GM21381 (cell line): ENCODE results near the gene RNF130.

Source experiments
- ATAC-seq: cut with Tn5 transposase; IDR thresholded peaks from one replicate; pipeline ENCODE4 v1.9.1; 2021; ENCODE audit warnings: mild to moderate bottlenecking, moderate library complexity; ENCODE audit not compliant: unreplicated experiment

The RNF130 gene, protein sequence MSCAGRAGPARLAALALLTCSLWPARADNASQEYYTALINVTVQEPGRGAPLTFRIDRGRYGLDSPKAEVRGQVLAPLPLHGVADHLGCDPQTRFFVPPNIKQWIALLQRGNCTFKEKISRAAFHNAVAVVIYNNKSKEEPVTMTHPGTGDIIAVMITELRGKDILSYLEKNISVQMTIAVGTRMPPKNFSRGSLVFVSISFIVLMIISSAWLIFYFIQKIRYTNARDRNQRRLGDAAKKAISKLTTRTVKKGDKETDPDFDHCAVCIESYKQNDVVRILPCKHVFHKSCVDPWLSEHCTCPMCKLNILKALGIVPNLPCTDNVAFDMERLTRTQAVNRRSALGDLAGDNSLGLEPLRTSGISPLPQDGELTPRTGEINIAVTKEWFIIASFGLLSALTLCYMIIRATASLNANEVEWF

DNA sequence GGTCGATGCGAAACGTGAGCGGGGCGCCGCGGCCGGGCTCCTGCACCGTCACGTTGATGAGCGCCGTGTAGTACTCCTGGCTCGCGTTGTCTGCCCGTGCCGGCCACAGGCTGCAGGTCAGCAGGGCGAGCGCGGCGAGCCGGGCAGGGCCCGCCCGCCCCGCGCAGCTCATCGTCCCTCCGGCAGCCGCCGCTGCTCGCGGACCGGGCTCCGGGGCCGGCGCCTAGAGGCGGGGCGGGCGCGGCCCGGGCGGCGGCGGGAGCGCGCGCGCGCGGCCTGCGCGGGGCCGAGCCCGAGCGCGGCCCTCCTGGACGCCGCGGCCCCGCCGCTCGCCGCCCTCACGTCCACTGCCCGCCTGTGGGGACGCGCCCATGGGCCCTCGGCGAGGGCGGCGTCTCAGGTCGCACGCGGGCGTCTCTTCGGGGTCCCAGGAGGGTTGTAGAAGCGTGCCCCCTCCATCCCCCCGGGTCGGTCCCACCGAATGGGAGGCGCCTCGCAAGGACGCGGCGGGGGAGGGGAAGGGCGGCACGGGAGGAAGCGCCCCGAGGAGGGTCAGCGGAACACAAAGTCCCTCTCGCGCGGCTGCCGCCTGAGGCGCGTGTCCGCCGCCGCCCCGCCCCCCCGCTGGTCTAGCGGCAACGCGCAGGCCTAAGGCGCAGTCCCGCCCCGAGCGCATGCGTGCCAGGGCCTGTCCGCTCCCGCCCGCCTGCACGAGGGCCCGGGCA lies at the start of gene RNF130:
TSS of gene RNF130 (minus strand) at position 229 of the 725 bp plus-strand sequence. CDS start at position 172, 57 bp downstream.
- peak; percentile 65 for ATAC-seq

DNA sequence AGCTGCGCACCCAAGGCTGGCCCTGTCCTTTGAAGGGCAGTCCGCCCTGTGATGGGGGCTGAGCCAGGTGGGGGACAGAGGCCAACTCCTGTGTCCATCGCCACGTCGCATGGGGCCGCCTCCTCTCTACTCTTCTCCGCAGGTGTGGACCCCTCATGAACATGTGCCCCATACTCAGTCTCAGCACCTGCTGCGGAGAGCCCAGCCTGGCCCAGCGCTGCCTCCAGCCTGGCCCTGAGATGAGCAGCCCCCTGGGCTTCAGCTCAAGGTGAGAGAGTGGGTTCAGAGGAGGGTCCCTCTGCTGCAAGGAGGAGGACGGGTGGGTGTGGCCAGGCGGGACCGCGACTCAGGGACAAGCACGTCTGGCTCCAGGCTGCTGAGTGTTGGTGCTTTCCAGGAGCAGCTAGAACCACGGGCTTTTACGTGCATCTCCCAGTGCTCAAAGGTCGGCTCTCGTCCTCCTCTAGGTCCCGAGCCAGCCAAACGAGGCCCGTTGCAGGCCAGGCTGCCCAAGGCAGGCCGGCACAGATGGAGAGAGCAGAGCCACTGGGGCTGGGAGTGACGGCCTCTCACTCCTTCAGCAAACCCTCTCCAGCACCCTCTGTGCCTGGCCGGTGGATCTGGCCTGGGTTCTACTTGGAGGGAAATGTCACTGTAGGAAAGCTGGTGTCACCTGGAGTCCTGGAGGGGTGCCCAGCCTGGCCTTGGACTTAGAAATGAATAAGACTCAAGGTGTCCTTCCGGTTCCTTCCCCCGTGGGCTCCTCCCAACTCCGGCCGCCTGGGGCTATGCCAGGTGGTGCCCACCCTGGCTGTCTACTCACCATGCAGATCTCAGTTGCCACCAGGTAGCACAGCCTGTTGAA lies 48.9 kb upstream of the RNF130 start:
- no peak for ATAC-seq

DNA sequence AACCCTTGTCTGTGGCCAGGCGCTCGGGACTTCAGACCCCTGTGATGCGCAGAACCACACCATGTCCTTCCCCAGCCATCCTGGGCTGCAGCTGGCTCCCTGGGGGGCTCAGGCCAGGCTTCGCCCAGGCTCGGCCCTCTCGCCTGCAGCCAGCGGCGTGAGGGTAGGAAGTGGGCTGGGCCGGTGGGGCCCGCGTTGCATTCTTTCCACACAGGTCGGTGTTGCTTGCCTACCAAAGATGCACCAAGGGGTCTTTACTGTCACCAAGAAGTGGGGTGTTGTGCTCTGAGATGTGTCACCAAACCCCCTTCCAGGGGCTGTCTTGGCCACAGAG lies 48.3 kb upstream of the RNF130 start:
- no peak for ATAC-seq

DNA sequence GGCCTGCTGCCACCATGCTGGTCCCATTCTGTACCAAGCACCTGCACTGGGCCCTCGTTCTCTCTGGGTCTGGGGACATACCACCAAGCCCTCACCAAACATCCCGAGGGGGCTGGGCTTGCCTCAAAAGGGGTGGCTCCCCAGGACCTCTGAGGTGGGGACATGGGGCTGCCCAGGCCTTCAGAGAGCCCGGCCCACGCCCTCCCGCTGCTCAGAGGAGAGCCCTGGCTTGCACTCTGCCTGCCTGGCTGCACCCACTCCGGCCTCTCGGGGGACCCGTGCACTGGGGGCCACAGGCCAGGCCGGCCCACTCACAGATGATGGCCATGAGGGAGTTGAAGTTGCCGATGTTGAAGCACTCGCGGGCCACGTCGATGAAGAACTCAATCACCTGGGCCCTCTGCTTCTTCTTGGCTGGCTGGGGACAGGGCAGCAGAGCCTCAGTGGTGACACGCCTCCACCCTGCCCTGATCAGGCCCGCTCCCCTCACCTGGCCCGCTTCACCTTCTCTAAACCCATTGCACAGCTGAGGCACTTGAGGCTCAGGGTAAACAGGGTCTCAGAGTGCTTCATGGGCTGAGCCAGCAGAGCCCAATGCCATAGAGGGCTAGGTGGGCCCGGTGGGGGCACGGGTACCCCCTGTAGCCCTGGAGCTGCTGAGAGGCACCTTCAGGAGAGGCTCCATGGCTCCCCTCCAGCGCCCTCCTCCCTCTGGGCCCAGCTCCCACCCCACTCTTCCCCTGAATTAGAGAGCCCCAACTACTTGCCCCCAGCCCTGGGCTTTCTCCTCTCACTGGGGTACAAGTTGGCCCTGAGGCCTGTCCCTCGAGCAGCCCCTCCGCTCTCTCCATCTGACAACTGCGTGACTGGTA lies 47.7 kb upstream of the RNF130 start:
- ATAC-seq, result no peak

DNA sequence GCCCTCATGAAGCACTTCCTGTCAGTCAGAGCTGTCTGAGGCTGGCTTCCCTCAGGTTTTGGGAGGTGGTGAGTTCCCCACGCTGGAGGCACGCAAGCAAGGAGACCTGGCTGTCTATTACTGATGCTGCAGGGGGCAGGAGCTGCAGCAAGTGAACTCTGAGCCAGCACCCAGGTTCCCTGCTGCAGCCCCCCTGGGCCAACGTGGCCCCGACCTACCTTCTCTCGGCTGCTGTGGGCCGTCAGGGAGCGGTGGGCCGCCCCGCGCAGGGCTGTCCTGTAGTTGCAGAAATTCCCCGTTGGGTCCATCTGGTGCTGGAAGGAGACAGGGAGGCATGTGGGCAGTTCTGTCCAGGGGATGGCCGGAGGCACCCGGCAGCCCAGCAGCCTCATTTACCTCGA lies 46.8 kb upstream of the RNF130 start:
- no peak for ATAC-seq

DNA sequence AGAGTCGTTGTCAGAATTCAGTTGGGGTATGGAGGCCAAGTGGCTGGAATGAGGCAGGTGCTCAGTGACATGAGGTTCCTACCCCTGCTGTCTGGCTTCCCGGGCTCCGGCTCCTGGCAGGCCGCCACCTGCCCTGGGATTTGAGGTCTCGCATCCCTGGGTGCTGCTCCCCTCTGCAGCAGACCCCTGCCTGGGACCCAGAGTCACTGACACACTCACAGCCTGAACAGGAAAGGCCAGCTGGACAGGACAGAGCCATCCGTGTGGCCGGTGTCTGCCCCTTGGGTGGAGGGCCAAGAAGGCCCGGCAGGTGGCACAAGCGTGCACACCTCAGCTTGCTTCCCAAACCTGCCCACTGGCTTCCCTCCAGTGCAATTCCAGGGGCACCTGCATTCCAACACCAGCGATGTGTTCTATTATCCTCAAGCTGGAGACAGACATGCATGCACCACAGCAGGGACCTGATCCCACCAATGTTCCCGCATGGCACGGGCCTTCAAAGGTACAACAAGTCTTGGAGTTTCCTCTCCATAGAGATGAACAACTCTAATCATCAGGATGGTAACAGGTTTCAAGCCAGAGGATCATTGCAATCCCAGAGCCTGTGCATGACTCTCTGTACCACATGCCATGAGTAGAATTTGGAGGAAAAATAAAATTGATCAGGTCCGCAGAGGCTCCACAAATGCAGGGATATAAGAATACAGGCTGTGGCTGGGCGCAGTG lies 45.6 kb upstream of the RNF130 start:
- no peak for ATAC-seq

DNA sequence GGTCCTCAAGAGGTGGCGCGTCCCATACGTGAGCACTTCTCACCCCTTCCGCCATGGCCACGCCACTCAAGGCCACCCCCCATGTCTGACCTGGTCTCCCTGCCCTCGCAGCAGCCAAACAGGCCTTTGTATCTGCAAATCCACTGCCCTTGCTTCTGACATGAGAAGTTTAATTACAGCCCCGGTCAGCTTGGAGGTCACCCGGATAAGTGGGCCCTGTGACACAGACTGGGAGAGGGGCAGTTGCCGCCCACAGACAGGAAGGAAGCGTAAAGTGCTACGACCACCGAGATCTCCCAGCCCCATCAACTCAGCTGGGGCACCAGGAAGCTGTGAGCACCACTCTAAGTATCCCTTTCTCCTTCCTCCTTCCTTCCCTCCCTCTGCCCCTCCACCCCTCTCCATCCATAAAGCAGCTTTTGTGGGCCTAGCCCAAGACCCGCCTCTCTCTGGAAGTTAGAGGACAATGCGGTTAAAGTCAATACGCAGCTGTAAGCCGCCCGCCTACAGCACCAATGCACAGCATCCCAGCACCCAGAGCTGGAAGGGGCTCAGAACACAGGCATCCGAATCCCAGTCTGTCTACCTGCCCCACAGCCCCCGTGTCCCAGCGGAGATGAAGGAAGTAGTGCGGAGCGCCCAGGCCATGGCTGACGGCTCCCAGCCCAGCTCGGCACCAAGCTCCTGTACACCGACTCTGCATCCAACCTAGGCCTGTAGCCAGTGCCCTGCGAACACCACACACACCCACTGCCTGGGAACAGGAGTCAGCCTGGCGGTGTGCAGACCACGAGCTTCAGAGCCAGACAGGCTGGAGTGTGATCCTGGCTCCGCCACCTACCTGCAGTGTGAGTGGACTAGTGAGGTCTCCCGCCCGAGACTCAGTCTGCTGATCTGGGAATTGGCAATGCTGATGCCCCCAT lies 44.8 kb upstream of the RNF130 start:
- no peak for ATAC-seq

DNA sequence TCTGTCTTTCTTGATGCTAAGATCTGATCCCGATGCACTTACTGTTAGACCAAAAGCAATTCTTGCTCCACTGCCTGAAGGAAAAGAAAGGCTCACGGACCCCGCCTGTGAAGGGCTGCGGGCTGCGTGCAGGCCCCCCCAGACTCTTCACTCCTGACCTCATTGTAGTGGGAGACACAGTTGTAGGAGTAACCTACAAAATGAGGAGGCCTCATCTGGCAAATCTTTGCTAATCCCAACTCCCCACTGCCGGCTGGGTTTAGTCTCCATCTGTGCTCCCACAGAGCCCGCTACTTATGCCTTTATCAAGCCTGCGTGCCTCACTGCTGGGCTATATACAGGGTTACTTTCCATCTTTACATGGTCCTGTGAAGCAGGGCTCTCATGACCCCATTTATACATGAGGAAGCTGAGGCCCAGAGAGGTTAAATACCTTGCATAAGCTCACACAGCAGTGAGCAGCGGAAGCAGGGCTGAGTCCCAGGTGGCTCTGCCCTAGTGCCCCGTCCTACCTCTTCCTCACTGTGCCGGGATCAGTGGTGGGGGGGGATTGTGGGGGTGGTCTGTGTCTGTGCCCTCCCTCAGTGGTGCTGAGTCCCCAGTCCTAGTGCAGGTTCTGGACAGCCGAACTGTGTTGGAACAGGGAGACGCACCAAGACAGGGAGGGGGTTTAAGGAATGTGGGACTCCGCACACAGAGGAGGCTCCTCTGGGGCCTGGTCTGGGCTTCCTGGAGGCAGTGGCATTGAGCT lies 43.9 kb upstream of the RNF130 start:
- ATAC-seq, result no peak

DNA sequence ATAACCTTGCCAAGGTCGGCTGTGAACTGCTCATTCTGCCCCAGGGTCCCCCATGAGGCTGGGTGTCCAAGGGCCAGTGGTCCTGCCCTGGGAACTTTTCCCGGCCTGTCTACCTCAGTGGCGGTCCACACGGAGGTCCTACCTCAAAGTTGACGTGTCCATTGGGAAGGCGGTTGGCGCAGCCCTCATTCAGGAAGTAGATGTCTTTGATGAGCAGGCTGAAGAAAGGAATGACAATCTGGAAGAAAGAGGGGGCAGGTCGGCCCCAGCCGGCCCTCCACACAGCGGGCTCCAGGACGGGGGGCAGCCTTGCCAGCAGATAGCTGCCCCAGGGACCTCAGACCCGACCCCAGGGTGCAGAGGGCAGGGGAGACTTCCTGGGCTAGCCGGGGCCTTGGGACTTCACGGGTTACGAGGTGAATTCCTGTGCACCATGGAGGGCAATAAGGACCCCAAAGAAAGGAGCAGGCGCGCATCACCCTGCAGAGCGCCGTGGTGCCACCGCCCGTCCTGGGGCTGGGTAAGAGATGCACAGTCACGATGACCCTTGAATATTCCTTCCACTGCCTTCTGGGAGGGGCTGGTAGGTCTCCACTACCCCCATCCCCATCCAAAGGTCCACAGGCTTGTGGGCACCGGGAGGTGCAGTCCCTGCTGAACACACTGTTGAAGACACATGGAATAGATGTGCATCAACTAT lies 42.9 kb upstream of the RNF130 start:
- no peak for ATAC-seq

DNA sequence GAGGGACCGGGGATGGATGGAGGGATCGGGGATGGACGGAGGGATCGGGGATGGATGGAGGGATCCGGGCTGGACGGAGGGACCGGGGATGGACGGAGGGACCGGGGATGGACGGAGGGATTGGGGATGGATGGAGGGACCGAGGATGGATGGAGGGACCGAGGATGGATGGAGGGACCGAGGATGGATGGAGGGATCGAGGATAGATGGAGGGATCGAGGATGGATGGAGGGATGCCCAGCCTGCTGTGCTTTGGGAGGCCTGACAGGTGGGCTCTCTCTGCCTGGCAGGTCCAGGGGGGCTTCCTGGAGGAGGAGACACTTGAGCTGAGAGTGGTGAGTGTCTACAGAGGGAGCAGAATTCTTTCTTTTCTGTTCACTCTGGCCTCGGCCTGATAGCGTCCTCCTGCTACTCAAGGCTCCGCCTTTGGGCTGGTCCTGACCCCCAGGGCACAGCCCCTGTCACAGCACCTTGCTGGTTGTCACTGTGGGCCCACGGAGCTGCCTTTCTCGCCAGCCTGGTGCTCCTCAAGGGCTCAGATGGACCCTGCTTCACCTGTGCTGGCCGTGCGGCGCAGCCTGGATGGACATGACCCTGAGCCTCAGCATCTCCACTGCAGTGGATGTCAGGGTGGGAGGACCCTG lies 42.2 kb upstream of the RNF130 start:
- no peak for ATAC-seq

DNA sequence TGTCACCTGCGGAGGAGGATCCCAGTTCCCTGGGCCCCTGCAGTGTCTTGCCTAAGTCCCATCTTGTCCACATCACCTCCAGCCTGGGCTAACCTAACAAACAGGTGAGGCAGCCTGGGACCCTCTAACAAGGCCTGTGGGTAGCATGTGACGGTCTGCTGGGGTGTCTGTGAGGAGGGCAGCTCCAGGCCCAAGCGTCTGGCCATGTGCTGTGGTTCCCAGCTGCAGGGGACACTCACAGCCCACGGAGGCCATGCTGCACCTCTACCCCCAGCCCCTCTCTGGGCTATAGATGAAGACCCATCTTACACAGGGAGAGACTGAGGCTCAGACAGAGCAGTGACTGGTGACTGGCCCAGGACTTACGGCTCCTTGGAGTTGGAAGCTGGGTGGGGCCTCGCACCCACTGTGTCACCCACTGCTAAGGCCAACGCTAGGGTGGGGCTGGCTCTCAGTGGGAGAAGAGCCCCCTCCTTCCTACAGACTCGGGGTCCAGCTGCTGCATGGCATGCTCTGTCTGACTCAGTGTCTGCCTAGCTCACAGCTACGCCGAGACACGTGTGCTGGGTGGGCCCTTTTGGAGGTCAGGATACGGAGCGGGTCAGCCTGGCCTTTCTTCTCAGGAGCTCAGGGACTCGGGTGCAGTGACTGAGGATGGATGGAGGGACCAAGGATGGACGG lies 40.8 kb upstream of the RNF130 start:
- ATAC-seq, result no peak

DNA sequence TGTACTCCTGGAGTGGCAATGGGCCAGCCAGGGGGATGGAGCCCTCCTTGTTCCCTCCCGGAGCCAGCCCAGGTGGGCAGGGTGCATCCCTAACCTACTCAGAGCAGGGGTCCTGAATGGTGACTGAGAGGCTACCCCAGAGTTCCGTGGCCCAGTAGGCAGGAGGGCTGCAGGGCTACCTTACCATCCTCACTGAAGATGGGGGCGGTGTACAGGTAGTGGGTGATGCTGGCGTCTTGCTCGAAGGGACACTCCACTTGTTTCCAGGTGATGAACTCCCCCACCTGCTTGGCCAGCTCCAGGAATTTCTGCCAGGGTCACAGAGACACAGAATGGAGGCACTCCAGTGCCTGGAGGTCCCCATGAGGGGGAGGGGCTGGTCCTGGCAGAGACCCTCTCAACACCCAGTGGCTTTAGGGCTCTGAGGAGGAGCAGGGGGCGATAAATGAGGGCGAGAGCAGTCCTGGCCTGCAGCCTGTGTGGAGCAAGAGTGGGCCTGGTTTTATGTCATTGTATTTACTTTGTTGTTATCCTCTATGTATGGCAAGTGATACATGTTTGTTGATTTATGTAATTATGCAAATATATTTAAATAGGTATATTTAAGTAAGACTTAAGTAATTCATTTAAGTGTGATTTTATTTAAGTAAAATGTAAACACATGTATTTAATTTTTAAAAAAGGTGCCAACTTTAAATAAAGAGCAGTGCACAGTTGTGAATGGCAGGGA lies 39.9 kb upstream of the RNF130 start:
- no peak for ATAC-seq

DNA sequence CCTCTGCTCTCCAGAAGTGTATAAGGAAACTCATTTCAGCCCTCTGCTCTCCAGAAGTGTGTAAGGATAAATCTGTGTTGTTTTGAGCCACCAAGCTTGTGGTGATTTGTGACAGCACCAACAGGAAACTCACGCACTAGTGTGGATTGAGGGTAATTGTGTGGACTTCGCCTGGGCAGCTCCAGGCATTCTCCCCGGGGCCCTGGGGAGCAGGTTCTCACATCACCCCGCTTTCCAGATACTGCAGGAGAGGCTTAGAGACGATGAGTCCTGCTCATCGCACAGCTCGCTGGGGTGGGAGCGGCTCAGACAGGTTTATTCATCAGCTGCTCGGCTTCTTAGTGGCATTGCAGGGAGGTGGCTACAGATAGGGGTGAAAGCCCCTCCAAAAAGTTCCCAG lies 38.4 kb upstream of the RNF130 start:
- no peak for ATAC-seq

DNA sequence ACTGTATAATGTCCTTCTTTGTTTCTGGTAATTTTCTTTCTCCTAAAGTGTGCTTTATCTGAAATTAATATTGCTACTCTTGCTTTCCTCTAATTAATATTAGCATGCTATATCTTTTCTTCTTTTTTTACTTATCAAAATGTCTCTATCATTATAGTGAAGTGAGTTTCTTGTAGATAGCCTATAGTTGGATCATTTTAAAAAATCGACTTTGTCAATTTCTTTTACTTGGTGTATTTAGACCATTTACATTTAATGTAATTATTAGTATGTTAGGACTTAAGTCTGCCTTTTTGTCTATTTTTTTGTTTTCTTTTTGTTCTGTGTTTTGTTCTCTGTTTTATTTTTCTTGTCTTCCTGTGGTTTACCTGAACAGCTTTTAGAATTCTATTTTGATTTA lies 35.4 kb upstream of the RNF130 start:
- no peak for ATAC-seq

DNA sequence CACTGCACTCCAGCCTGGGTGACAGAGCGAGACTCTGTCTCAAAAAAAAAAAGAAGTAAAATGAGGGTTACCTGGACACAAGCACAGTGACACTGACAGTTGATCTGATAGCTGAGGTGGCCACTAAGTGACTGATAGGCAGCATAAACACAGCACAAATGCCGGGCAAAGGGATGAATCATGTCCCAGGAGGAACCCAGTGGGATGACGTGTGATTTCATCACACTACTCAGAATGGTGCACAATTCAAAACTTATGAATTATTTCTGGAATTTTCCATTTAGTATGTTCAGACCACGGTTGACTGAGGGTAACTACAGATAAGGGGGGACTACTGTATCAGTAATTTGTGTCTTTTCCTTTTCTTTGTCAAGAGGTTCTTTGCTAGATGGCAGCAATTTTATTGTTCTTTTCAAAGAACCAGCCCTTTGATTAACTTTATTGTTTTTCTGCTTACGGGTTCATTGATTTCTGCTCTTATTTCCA lies 34.3 kb upstream of the RNF130 start:
- ATAC-seq, result no peak

DNA sequence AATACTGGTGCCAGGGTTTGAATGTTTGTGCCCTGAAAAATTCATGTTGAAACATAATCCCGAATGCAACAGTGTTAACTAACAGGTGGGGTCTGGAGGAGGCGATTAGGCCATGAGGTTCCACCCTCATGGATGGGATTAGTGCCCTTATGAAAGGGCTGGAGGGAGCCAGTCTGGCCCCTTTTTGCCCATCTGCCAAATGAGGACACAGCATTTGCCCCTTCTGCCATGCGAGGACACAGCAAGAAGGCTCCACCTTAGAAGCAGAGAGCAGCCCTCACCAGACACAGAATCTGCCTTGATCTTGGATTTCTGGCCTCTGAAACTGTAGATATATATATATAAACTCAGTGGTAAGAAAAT lies 32.6 kb upstream of the RNF130 start:
- no peak for ATAC-seq
